Adrenal gland (tissue), 12 donors: ENCODE data around the gene JAZF1. TPM values are rescaled to one million over a fixed set of nuclear protein-coding genes. Genes with fewer than 3 reads are reported as not detected.

Source experiments
- DNase-seq, 7 donors: peaks; one replicate each; pipeline ENCODE4 v3.0.0-alpha.2; 2019 to 2020
- H3K27ac ChIP-seq, 5 donors: fragments of 200-600 bp; sonication (generic) in 4 of 5; 1 replicate in 3 of 5; 2 replicates in 2 of 5; pipeline versions ENCODE4 v1.5.1 to v1.8.0; 2016 to 2020; ENCODE audit warnings: mild to moderate bottlenecking in 1 of 5
- H3K27me3 ChIP-seq: fragments of 200-600 bp; 2 replicates; pipeline ENCODE4 v1.8.0; 2021
- H3K36me3 ChIP-seq, 2 donors: fragments of 200-600 bp; replicated peaks in 1 of 2; 1 replicate in 1 of 2; 2 replicates in 1 of 2; pipeline versions ENCODE4 v1.5.1 to v1.8.0; 2018 to 2022
- H3K4me1 ChIP-seq, 2 donors: fragments of 200-600 bp; replicated peaks in 1 of 2; 1 replicate in 1 of 2; 2 replicates in 1 of 2; pipeline versions ENCODE4 v1.5.1 to v1.8.0; 2018 to 2021
- H3K4me3 ChIP-seq, 4 donors: fragments of 200-600 bp; sonication (generic) in 3 of 4; one replicate each; pipeline ENCODE4 v1.5.1; 2016 to 2018
- H3K9me3 ChIP-seq, 3 donors: fragments of 200-600 bp; sonication (generic) in 1 of 3; replicated peaks in 1 of 3; 1 replicate in 2 of 3; 2 replicates in 1 of 3; pipeline versions ENCODE4 v1.5.1 to v1.8.0; 2016 to 2021
- CTCF ChIP-seq, 6 experiments: fragments of 450-650 bp in 4 of 6; fragments of 200-600 bp in 2 of 6; sonication (generic) in 1 of 6; IDR thresholded peaks; 1 replicate in 5 of 6; 2 replicates in 1 of 6; pipeline versions ENCODE4 v1.5.1 to v1.8.0; 2016 to 2021; ENCODE audit warnings: antibody characterized with exemption in 6 of 6, mild to moderate bottlenecking in 2 of 6, moderate library complexity in 1 of 6
- POLR2A ChIP-seq, 2 donors: fragments of 450-650 bp; IDR thresholded peaks; one replicate each; pipeline ENCODE4 v1.6.1; 2017; ENCODE audit warnings: antibody characterized with exemption in 2 of 2, mild to moderate bottlenecking in 2 of 2, moderate library complexity in 1 of 2
- WGBS, 4 donors: extraction: QIAGEN DNeasy Blood & Tissue Kit in 2 of 4; methylation state at CpG; one replicate each; pipeline versions ENCODE4 v1.1.5 to v1.1.7; 2013 to 2017; 5-methylcytosine and 5-hydroxymethylcytosine counted together
- intact Hi-C, 2 donors: fragments of 100-400 bp; cut with DNase I; formaldehyde crosslinking; loops; one replicate each; pipeline versions ENCODE4 v1.14.1 to v1.15.0; 2022 to 2023
- polyA plus RNA-seq, 3 donors: library from polyadenylated mRNA; stranded (reverse); fragments of 200-250 nt in 2 of 3; fragments of 350-450 nt in 1 of 3; fragmentation: Illumina TruSeq in 1 of 3; extraction: RNeasy Lipid Tissue Mini Kit (QIAGEN cat#74804) in 1 of 3; gene quantifications; one replicate each; pipeline ENCODE4 v1.2.3, GENCODE V29; 2013 to 2014
- total RNA-seq, 9 donors: library from RNA; depleted of rRNA in 4 of 9; stranded (reverse); fragments of >200 nt in 4 of 9; fragments of 120-200 nt in 1 of 9; fragmentation: NEBNext Ultra II Directional in 1 of 9; extraction: Animal tissue kit (Norgen Biotek cat#: 25700) in 1 of 9; gene quantifications; one replicate each; pipeline versions ENCODE4 v1.1.0 to v1.2.4, GENCODE V29; 2013 to 2023
- donor health status: healthy with polysubstance abuse.
- donor health status: Bipolar disorder and iron deficiency.
- donor health status: DM: yes; HTN: yes; CAD: no.
- donor health status: DM: no; HTN: no; CAD: no.
- donor health status: DM: no; HTN: no; CAD: no.
- donor health status: DM: yes; HTN: yes; CAD: no.

The JAZF1 gene
- total and polyA plus RNA-seq, 12 donors, result 18.5 to 192 (median 96.3) TPM

- intact Hi-C loops, result no loop called here
- H3K4me3 ChIP-seq, result peak overlapping the region in 2 of 4 donors; percentile 61 to 97
- H3K4me1 ChIP-seq, result peaks cover 23 to 55% of the 10 kb centered on the region in 2 donors
- DNase-seq, result no peak
- WGBS, 4 donors, result 0 to 2% methylated on average over 13 to 50 of the region's 55 CpGs; no CpG with 5 or more reads in 2 of the 4 donors
- H3K36me3 ChIP-seq, result no peaks in the 10 kb centered on the region
- no peaks in the 10 kb centered on the region for H3K27me3 ChIP-seq
- TF ChIP-seq POLR2A (IDR thresholded peaks at IDR 0.05) (no peak), CTCF (IDR thresholded peaks at IDR 0.05) (no peak)
- peak overlapping the region in 3 of 5 donors; percentile 69 to 90 (median 77) for H3K27ac ChIP-seq
- no peaks in the 10 kb centered on the region for H3K9me3 ChIP-seq
Observed at GRCh38 chr7:28180031-28180363, 598 bp downstream of the JAZF1 start.

GRCh38 chr7:28179120-28180030 lies 1.2 kb downstream of the JAZF1 start:
- Histone ChIP-seq H3K9me3 (no peaks in the 10 kb centered on the region), H3K4me1 (peaks cover 23 to 55% of the 10 kb centered on the region in 2 donors), H3K27ac (peak overlapping the region in 4 of 5 donors; percentile 62 to 90 (median 74)), H3K4me3 (peak overlapping the region; percentile 18 to 97 (median 40)), H3K36me3 (no peaks in the 10 kb centered on the region), H3K27me3 (no peaks in the 10 kb centered on the region)
- DNase-seq, result peak; percentile 61 to 79 (median 77)
- no peak for TF ChIP-seq CTCF (IDR thresholded peaks at IDR 0.05)
- TF ChIP-seq POLR2A (IDR thresholded peaks at IDR 0.05), result no peak
- WGBS, 4 donors, result 2 to 6% (median 3%) methylated on average over 9 to 96 of the region's 96 CpGs
- intact Hi-C loops, result no loop called here

GRCh38 chr7:28178599-28178998 lies 2.0 kb downstream of the JAZF1 start:
- Histone ChIP-seq H3K27me3 (no peaks in the 10 kb centered on the region), H3K36me3 (no peaks in the 10 kb centered on the region), H3K4me3 (peak overlapping the region in 2 of 4 donors; percentile 47 to 97), H3K9me3 (no peaks in the 10 kb centered on the region), H3K4me1 (peaks cover 23 to 55% of the 10 kb centered on the region in 2 donors), H3K27ac (peak overlapping the region in 4 of 5 donors; percentile 62 to 90 (median 74))
- TF ChIP-seq CTCF (IDR thresholded peaks at IDR 0.05) (no peak), POLR2A (IDR thresholded peaks at IDR 0.05) (no peak)
- WGBS, 4 donors, result 40 to 46% (median 42%) methylated on average over 5 of the region's 5 CpGs
- intact Hi-C loops, result no loop called here
- no peak for DNase-seq

GRCh38 chr7:28177836-28178235 lies 2.8 kb downstream of the JAZF1 start:
- no peaks in the 10 kb centered on the region for H3K27me3 ChIP-seq
- no peaks in the 10 kb centered on the region for H3K9me3 ChIP-seq
- H3K36me3 ChIP-seq, result no peaks in the 10 kb centered on the region
- H3K4me3 ChIP-seq, result no peak overlapping the region
- 64 to 88% (median 77%) methylated on average over 1 of the region's 1 CpG for WGBS, 4 donors
- intact Hi-C loops, result no loop called here
- peak overlapping the region in 3 of 5 donors; percentile 9 to 79 (median 45) for H3K27ac ChIP-seq
- TF ChIP-seq POLR2A (IDR thresholded peaks at IDR 0.05) (no peak), CTCF (IDR thresholded peaks at IDR 0.05) (no peak)
- DNase-seq, result no peak
- peaks cover 23 to 55% of the 10 kb centered on the region in 2 donors for H3K4me1 ChIP-seq
